Sigmoid colon (tissue), 7 donors: ENCODE measurements around the gene ROM1. TPM values are rescaled to one million over a fixed set of nuclear protein-coding genes. Genes with fewer than 3 reads are reported as not detected.
"Not testable (repeated sequence)": the region's sequence is repeated elsewhere in the genome, so short reads cannot be mapped to it uniquely, and the experiment has no call there.

Source experiments
- DNase-seq: peaks from one replicate; pipeline ENCODE4 v3.0.0-alpha.2; 2019
- H3K27ac ChIP-seq, 4 donors: fragments of 200-600 bp; sonication (generic); one replicate each; pipeline ENCODE4 v1.5.1; 2016 to 2019; ENCODE audit warnings: mild to moderate bottlenecking in 1 of 4
- H3K27me3 ChIP-seq, 3 donors: fragments of 200-600 bp; sonication (generic); one replicate each; pipeline ENCODE4 v1.5.1; 2019; ENCODE audit warnings: mild to moderate bottlenecking in 1 of 3
- H3K36me3 ChIP-seq, 4 donors: fragments of 200-600 bp; sonication (generic); one replicate each; pipeline ENCODE4 v1.5.1; 2016 to 2019
- H3K4me1 ChIP-seq, 4 donors: fragments of 200-600 bp; sonication (generic); one replicate each; pipeline ENCODE4 v1.5.1; 2017 to 2019
- H3K4me3 ChIP-seq, 4 donors: fragments of 200-600 bp; sonication (generic); one replicate each; pipeline ENCODE4 v1.5.1; 2017 to 2019; ENCODE audit warnings: mild to moderate bottlenecking in 2 of 4, moderate library complexity in 1 of 4
- H3K9me3 ChIP-seq, 4 donors: fragments of 200-600 bp in 3 of 4; sonication (generic) in 3 of 4; one replicate each; pipeline versions ENCODE4 v1.5.1 to v1.6.1; 2013 to 2019
- CTCF ChIP-seq, 4 experiments: fragments of 450-650 bp in 3 of 4; fragments of 200-600 bp in 1 of 4; IDR thresholded peaks; one replicate each; pipeline ENCODE4 v1.5.1; 2016 to 2019; ENCODE audit warnings: antibody characterized with exemption in 4 of 4, mild to moderate bottlenecking in 3 of 4, moderate library complexity in 2 of 4
- EP300 ChIP-seq, 4 donors: sonication (generic); formaldehyde crosslinking; IDR thresholded peaks; one replicate each; pipeline ENCODE4 v1.6.1; 2017; ENCODE audit warnings: antibody characterized with exemption in 4 of 4
- POLR2A ChIP-seq, 2 donors: fragments of 450-650 bp; IDR thresholded peaks; one replicate each; pipeline ENCODE4 v1.6.1; 2016; ENCODE audit warnings: antibody characterized with exemption in 2 of 2, mild to moderate bottlenecking in 2 of 2, moderate library complexity in 2 of 2
- POLR2AphosphoS5 ChIP-seq, 4 donors: sonication (generic); formaldehyde crosslinking; IDR thresholded peaks; one replicate each; pipeline ENCODE4 v1.6.1; 2017; ENCODE audit warnings: antibody characterized with exemption in 4 of 4
- WGBS, 2 donors: extraction: QIAGEN DNeasy Blood & Tissue Kit; methylation state at CpG; one replicate each; pipeline ENCODE4 v1.1.7; 2013; 5-methylcytosine and 5-hydroxymethylcytosine counted together
- intact Hi-C: fragments of 100-400 bp; cut with DNase I; formaldehyde crosslinking; loops from one replicate; pipeline ENCODE4 v1.15.1; 2023
- polyA plus RNA-seq, 3 donors: library from polyadenylated mRNA; stranded (reverse); fragments of 200-250 nt; gene quantifications; one replicate each; pipeline ENCODE4 v1.2.3, GENCODE V29; 2013
- total RNA-seq, 4 donors: library from RNA; depleted of rRNA; stranded (reverse); fragments of >200 nt; gene quantifications; one replicate each; pipeline ENCODE4 v1.1.0, GENCODE V29; 2016
- donor health status: healthy with polysubstance abuse.
- donor health status: Bipolar disorder and iron deficiency.
- donor health status: healthy.

The ROM1 gene
- total and polyA plus RNA-seq, 7 donors = 3.0 to 14.2 (median 7.1) TPM

- WGBS, 2 donors = 66 to 71% methylated on average over 32 of the region's 32 CpGs
- H3K36me3 ChIP-seq = peaks cover 11 to 52% (median 26%) of the 10 kb centered on the region in 4 donors
- intact Hi-C loops = loop anchor here (2.0 kb wide), 2 partner anchors 18 to 24 kb away; partner anchors contain the start of genes C11orf98 and CSKMT
These were observed 34.0 kb downstream of the ROM1 start for GRCh38 chr11:62646825-62647608.

GRCh38 chr11:62647609-62648005 is 34.5 kb downstream of the ROM1 start:
- Histone ChIP-seq H3K4me1 (peaks cover 0 to 46% (median 37%) of the 10 kb centered on the region in 4 donors), H3K4me3 (no peak overlapping the region), H3K27ac (no peak overlapping the region), H3K9me3 (no peaks in the 10 kb centered on the region), H3K36me3 (peaks cover 11 to 46% (median 26%) of the 10 kb centered on the region in 4 donors), H3K27me3 (no peaks in the 10 kb centered on the region)
- 89 to 91% methylated on average over 6 of the region's 6 CpGs for WGBS, 2 donors
- TF ChIP-seq POLR2AphosphoS5 (IDR thresholded peaks at IDR 0.05) = no peak
- no peak for TF ChIP-seq EP300 (IDR thresholded peaks at IDR 0.05)
- no peak for TF ChIP-seq CTCF (IDR thresholded peaks at IDR 0.05)
- no peak for TF ChIP-seq POLR2A (IDR thresholded peaks at IDR 0.05)
- intact Hi-C loops = loop anchor here (2.0 kb wide), 2 partner anchors 17 to 25 kb away; partner anchors contain the start of genes C11orf98 and CSKMT
- DNase-seq = no peak

More at GRCh38 chr11:62646825-62647608, 34.0 kb downstream of the ROM1 start:
- Histone ChIP-seq H3K27me3 (no peaks in the 10 kb centered on the region), H3K4me1 (peaks cover 0 to 40% (median 31%) of the 10 kb centered on the region in 4 donors), H3K27ac (peak overlapping the region; percentile 89 to 96 (median 94)), H3K4me3 (peak overlapping the region in 2 of 4 donors; percentile 89 to 98), H3K9me3 (no peaks in the 10 kb centered on the region)
- TF ChIP-seq POLR2A (IDR thresholded peaks at IDR 0.05) = no peak
- no peak for TF ChIP-seq POLR2AphosphoS5 (IDR thresholded peaks at IDR 0.05)
- no peak for TF ChIP-seq CTCF (IDR thresholded peaks at IDR 0.05)
- no peak for TF ChIP-seq EP300 (IDR thresholded peaks at IDR 0.05)
- peak; percentile 73 for DNase-seq

GRCh38 chr11:62648185-62648966 is 35.3 kb downstream of the ROM1 start:
- intact Hi-C loops = no loop called here
- DNase-seq = no peak
- H3K36me3 ChIP-seq = peaks cover 11 to 39% (median 24%) of the 10 kb centered on the region in 4 donors
- TF ChIP-seq EP300 (IDR thresholded peaks at IDR 0.05) (no peak), POLR2AphosphoS5 (IDR thresholded peaks at IDR 0.05) (no peak), POLR2A (IDR thresholded peaks at IDR 0.05) (no peak), CTCF (IDR thresholded peaks at IDR 0.05) (no peak)
- 94 to 95% methylated on average over 24 of the region's 24 CpGs for WGBS, 2 donors
- no peak overlapping the region for H3K27ac ChIP-seq
- H3K9me3 ChIP-seq = no peaks in the 10 kb centered on the region
- no peak overlapping the region for H3K4me3 ChIP-seq
- H3K27me3 ChIP-seq = no peaks in the 10 kb centered on the region
- H3K4me1 ChIP-seq = peaks cover 0 to 49% (median 38%) of the 10 kb centered on the region in 4 donors

- WGBS, 2 donors = 95% methylated on average over 11 of the region's 11 CpGs
- TF ChIP-seq POLR2A (IDR thresholded peaks at IDR 0.05) (no peak), POLR2AphosphoS5 (IDR thresholded peaks at IDR 0.05) (no peak), EP300 (IDR thresholded peaks at IDR 0.05) (no peak)
- DNase-seq = no peak
- no peak overlapping the region for H3K4me3 ChIP-seq
- H3K36me3 ChIP-seq = peaks cover 11 to 33% (median 21%) of the 10 kb centered on the region in 4 donors
- intact Hi-C loops = no loop called here
- H3K4me1 ChIP-seq = peaks cover 0 to 49% (median 38%) of the 10 kb centered on the region in 4 donors
- no peak overlapping the region for H3K27ac ChIP-seq
- no peaks in the 10 kb centered on the region for H3K9me3 ChIP-seq
- H3K27me3 ChIP-seq = no peaks in the 10 kb centered on the region
These were observed 35.9 kb downstream of the ROM1 start for GRCh38 chr11:62648967-62649364.

GRCh38 chr11:62649486-62649885 is 36.4 kb downstream of the ROM1 start:
- Histone ChIP-seq H3K4me1 (peaks cover 0 to 46% (median 36%) of the 10 kb centered on the region in 4 donors), H3K27me3 (no peaks in the 10 kb centered on the region), H3K36me3 (peaks cover 11 to 28% (median 16%) of the 10 kb centered on the region in 4 donors), H3K9me3 (no peaks in the 10 kb centered on the region), H3K4me3 (no peak overlapping the region), H3K27ac (no peak overlapping the region)
- DNase-seq = no peak
- no peak for TF ChIP-seq EP300 (IDR thresholded peaks at IDR 0.05)
- no peak for TF ChIP-seq POLR2AphosphoS5 (IDR thresholded peaks at IDR 0.05)
- TF ChIP-seq POLR2A (IDR thresholded peaks at IDR 0.05) = no peak
- no peak for TF ChIP-seq CTCF (IDR thresholded peaks at IDR 0.05)
- 90 to 93% methylated on average over 11 of the region's 11 CpGs for WGBS, 2 donors
- intact Hi-C loops = no loop called here

GRCh38 chr11:62650283-62650682 is 37.2 kb downstream of the ROM1 start:
- Histone ChIP-seq H3K4me1 (peaks cover 0 to 38% (median 29%) of the 10 kb centered on the region in 4 donors), H3K36me3 (peaks cover 11 to 26% (median 16%) of the 10 kb centered on the region in 4 donors)
- H3K27me3 ChIP-seq, H3K27ac ChIP-seq, DNase-seq, H3K4me3 ChIP-seq, H3K9me3 ChIP-seq: not testable (repeated sequence)
- intact Hi-C loops = loop anchor here (5.0 kb wide), 1 partner anchor 57 kb away; the partner anchor contains the start of genes BSCL2 and GNG3
- WGBS, 2 donors = 92 to 96% methylated on average over 12 of the region's 12 CpGs
